Esophagus muscularis mucosa (tissue), 4 donors: ENCODE data around the gene BAG5. TPM values are rescaled to one million over a fixed set of nuclear protein-coding genes. Genes with fewer than 3 reads are reported as not detected.
"Not testable (repeated sequence)": the region's sequence is repeated elsewhere in the genome, so short reads cannot be mapped to it uniquely, and the experiment has no call there.

Experiments
- DNase-seq: peaks from one replicate; pipeline ENCODE4 v3.0.0-alpha.2; 2017; ENCODE audit errors: extremely low spot score
- H3K27ac ChIP-seq, 4 donors: fragments of 200-600 bp; sonication (generic); replicated peaks in 1 of 4; 1 replicate in 3 of 4; 2 replicates in 1 of 4; pipeline ENCODE4 v1.5.1; 2016 to 2019; ENCODE audit warnings: mild to moderate bottlenecking in 1 of 4
- H3K27me3 ChIP-seq, 4 donors: fragments of 200-600 bp; sonication (generic); one replicate each; pipeline versions ENCODE4 v1.5.1 to v1.6.0; 2016 to 2019
- H3K36me3 ChIP-seq, 4 donors: fragments of 200-600 bp; sonication (generic); one replicate each; pipeline ENCODE4 v1.5.1; 2016 to 2019
- H3K4me1 ChIP-seq, 4 donors: fragments of 200-600 bp; sonication (generic); one replicate each; pipeline ENCODE4 v1.5.1; 2016 to 2019
- H3K4me3 ChIP-seq, 4 donors: fragments of 200-600 bp; sonication (generic); 1 replicate in 2 of 4; 2 replicates in 2 of 4; pipeline ENCODE4 v1.5.1; 2016 to 2019; ENCODE audit warnings: mild to moderate bottlenecking in 4 of 4, moderate library complexity in 1 of 4
- H3K9me3 ChIP-seq, 4 donors: fragments of 200-600 bp; sonication (generic); 1 replicate in 3 of 4; 2 replicates in 1 of 4; pipeline ENCODE4 v1.5.1; 2016 to 2019
- EP300 ChIP-seq: sonication (generic); formaldehyde crosslinking; IDR thresholded peaks from one replicate; pipeline ENCODE4 v1.6.1; 2017; ENCODE audit warnings: antibody characterized with exemption
- POLR2A ChIP-seq: fragments of 450-650 bp; IDR thresholded peaks from one replicate; pipeline ENCODE4 v1.6.1; 2017; ENCODE audit warnings: antibody characterized with exemption, moderate library complexity, mild to moderate bottlenecking, low read depth
- POLR2AphosphoS5 ChIP-seq, 2 donors: sonication (generic); formaldehyde crosslinking; IDR thresholded peaks; one replicate each; pipeline ENCODE4 v1.6.1; 2017; ENCODE audit warnings: antibody characterized with exemption in 2 of 2
- WGBS: methylation state at CpG from one replicate; pipeline ENCODE4 v1.1.5; 2018; 5-methylcytosine and 5-hydroxymethylcytosine counted together
- intact Hi-C: fragments of 100-400 bp; cut with DNase I; formaldehyde crosslinking; loops from one replicate; pipeline ENCODE4 v1.15.1; 2023
- total RNA-seq, 4 donors: library from RNA; depleted of rRNA; stranded (reverse); fragments of >200 nt; gene quantifications; one replicate each; pipeline versions ENCODE4 v1.1.0 to v1.2.1, GENCODE V29; 2016
- TF ChIP-seq, protein P1 (sequence below), 3 experiments: fragments of 200-600 bp in 2 of 3; fragments of 450-650 bp in 1 of 3; sonication (generic) in 2 of 3; IDR thresholded peaks; one replicate each; pipeline ENCODE4 v1.5.1; 2017 to 2019; ENCODE audit warnings: antibody characterized with exemption in 3 of 3, mild to moderate bottlenecking in 2 of 3, moderate library complexity in 1 of 3

Gene BAG5
- total RNA-seq, 4 donors from 2014 or later: 27.4 to 34.7 (median 28.3) TPM

DNA sequence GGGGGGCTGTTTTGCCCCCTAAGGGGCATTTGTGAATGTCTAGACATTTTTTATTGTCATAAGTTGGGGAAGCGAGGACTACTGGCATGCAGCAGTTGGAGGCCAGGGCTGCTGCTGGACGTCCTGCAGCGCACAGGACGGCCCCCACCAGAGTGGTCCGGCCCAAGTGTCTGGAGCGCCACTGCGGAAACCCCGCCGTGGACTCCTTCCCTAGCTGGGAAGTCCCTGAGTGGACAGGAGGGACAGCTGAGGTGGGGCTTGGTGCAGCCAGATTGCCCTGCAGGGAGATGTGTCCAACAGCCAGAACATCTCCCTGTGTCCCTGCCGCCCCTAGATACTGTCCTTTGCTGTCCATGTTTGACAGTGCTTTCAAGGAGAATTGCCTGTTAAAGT lies 45.3 kb downstream of the BAG5 start:
- peaks cover 3 to 20% (median 17%) of the 10 kb centered on the region in 4 donors for H3K36me3 ChIP-seq
- peaks cover 0 to 8% (median 4%) of the 10 kb centered on the region in 4 donors for H3K27me3 ChIP-seq
- H3K4me1 ChIP-seq: peaks cover 52 to 69% (median 67%) of the 10 kb centered on the region in 4 donors
- peak overlapping the region; percentile 96 to 98 (median 97) for H3K27ac ChIP-seq
- no peaks in the 10 kb centered on the region for H3K9me3 ChIP-seq
- WGBS: 85% methylated on average over 10 of the region's 10 CpGs
- TF ChIP-seq EP300: no peak
- TF ChIP-seq POLR2A: no peak
- TF ChIP-seq, protein P1, sequence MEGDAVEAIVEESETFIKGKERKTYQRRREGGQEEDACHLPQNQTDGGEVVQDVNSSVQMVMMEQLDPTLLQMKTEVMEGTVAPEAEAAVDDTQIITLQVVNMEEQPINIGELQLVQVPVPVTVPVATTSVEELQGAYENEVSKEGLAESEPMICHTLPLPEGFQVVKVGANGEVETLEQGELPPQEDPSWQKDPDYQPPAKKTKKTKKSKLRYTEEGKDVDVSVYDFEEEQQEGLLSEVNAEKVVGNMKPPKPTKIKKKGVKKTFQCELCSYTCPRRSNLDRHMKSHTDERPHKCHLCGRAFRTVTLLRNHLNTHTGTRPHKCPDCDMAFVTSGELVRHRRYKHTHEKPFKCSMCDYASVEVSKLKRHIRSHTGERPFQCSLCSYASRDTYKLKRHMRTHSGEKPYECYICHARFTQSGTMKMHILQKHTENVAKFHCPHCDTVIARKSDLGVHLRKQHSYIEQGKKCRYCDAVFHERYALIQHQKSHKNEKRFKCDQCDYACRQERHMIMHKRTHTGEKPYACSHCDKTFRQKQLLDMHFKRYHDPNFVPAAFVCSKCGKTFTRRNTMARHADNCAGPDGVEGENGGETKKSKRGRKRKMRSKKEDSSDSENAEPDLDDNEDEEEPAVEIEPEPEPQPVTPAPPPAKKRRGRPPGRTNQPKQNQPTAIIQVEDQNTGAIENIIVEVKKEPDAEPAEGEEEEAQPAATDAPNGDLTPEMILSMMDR (IDR thresholded peaks at IDR 0.05): no peak
- no peak for TF ChIP-seq POLR2AphosphoS5 (IDR thresholded peaks at IDR 0.05)
- H3K4me3 ChIP-seq: no peak overlapping the region
- DNase-seq: no peak
- intact Hi-C loops: no loop called here

DNA sequence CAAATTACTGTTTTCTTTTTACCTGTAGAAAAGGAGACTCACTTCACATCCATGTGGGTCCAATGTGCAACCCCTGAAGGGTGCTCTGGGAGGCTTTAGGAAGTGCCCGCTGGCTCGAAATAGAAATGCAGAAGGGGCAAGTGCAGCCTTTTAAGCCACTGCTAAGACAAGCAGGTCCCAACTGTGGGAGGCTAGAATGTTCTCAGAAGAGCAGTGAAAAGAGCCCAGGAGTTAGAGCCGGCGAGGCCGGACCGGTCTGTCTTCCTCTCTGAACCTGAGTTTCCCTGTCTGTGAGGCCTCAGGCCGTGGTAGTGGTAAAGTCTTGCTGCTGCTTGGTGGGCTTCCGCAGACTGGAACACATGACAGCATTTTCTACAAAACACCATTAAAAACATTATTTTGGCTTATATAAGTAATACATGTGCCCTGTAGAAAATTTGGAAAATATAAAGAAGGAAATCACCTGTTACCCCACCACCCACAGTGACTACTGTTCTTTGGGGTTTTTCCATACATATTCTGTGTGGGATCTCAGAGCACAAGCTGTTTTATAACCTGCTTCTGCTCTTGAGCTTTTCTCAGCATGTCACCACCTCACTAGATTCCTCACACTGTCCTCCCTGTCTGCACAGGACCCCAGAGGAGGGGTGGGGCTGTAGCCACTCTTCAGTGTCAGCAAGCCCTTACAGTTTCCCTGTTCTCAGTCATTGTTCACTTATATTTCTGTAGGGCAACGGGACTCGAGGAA lies 45.9 kb downstream of the BAG5 start:
- no peak overlapping the region for H3K4me3 ChIP-seq
- TF ChIP-seq, protein P1 (IDR thresholded peaks at IDR 0.05): no peak
- TF ChIP-seq POLR2A: no peak
- TF ChIP-seq POLR2AphosphoS5 (IDR thresholded peaks at IDR 0.05): no peak
- TF ChIP-seq EP300: no peak
- no peak for DNase-seq
- peaks cover 46 to 64% (median 62%) of the 10 kb centered on the region in 4 donors for H3K4me1 ChIP-seq
- peaks cover 0 to 6% (median under 1%) of the 10 kb centered on the region in 4 donors for H3K27me3 ChIP-seq
- WGBS: 82% methylated on average over 10 of the region's 10 CpGs
- intact Hi-C loops: no loop called here
- no peaks in the 10 kb centered on the region for H3K9me3 ChIP-seq
- peak overlapping the region; percentile 96 to 98 (median 97) for H3K27ac ChIP-seq
- peaks cover 3 to 21% (median 17%) of the 10 kb centered on the region in 4 donors for H3K36me3 ChIP-seq

- no peak for DNase-seq
- peaks cover 0 to 34% (median 25%) of the 10 kb centered on the region in 4 donors for H3K36me3 ChIP-seq
- H3K4me3 ChIP-seq: no peak overlapping the region
- intact Hi-C loops: no loop called here
- H3K4me1 ChIP-seq: peaks cover 35 to 46% (median 45%) of the 10 kb centered on the region in 4 donors
- H3K27ac ChIP-seq: peak overlapping the region in 3 of 4 donors; percentile 13 to 49 (median 24)
- WGBS: 82% methylated on average over 13 of the region's 18 CpGs
- H3K9me3 ChIP-seq: no peaks in the 10 kb centered on the region
- no peaks in the 10 kb centered on the region for H3K27me3 ChIP-seq
- TF ChIP-seq POLR2A: no peak
Observed at GRCh38 chr14:103514596-103515421, 47.6 kb downstream of the BAG5 start.

DNA sequence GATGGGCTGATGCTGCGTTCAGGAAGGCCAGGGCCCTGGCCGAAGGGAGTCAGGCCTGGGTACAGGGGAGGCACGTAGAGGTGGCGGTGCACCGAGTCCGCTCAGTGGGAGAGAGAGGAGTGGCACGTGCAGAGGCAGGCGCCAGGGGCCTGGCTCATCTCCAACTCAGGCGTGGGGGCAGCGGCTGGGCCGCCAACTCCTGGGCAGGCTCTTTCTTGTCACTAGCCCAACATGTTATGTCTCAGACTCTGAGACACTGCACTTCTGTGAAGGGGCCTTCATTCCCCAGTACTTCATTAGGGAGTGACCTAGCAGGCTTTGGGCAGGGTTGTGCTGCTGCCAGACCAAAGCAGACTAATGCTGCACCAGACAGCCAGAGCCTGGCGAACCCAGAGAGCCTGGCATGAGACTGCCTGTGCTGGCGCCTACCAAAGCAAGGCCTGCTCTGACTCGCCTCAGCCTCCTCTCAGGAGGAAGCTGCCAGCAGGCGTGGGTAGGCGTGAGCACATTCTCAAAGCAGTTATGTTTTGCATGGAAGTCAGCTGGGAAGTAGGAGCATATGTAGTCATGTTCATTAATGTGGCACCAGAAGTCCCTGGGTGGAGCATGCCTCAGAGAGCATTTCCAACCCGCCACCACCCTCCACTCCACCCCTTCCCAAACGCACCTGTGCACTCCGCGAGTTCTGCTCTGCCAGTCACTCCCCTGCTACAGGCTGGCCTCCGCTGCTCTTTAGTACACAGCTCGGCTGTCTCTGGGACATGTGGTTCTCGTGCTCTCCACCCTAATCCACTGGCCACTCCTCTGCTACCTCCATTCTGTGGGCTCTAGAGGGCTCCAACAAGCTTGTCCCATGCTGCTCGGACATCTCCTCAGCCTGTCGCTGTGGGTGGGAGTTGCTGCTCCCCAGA lies 49.5 kb downstream of the BAG5 start:
- Histone ChIP-seq H3K27me3 (no peaks in the 10 kb centered on the region), H3K27ac (peak overlapping the region; percentile 71 to 84 (median 84)), H3K4me3 (no peak overlapping the region), H3K4me1 (peaks cover 17 to 27% (median 26%) of the 10 kb centered on the region in 4 donors), H3K36me3 (peaks cover 0 to 48% (median 35%) of the 10 kb centered on the region in 4 donors), H3K9me3 (no peaks in the 10 kb centered on the region)
- intact Hi-C loops: no loop called here
- TF ChIP-seq POLR2AphosphoS5 (IDR thresholded peaks at IDR 0.05): peak; percentile 33 to 54
- no peak for TF ChIP-seq POLR2A
- DNase-seq: no peak
- WGBS: 49% methylated on average over 21 of the region's 25 CpGs

DNA sequence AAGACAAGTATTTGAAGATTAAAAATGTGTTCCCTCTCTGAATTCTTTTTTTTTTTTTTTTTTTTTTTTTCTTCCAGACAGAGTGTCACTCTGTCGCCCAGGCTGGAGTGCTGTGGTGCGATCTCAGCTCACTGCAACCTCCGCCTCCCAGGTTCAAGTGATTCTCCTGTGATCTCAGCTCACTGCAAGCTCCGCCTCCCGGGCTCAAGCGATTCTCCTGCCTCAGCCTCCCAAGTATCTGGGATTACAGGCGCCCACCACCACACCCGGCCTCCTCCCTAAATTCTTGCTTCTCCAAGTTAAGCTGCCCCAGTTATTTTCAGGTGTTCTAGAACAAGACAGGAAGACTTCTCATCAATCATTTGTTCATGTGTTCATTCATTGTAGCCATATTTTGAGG lies 50.3 kb downstream of the BAG5 start:
- H3K4me3 ChIP-seq, intact Hi-C loops, H3K27me3 ChIP-seq, DNase-seq, H3K9me3 ChIP-seq: not testable (repeated sequence)
- peaks cover 0 to 55% (median 38%) of the 10 kb centered on the region in 4 donors for H3K36me3 ChIP-seq
- WGBS: 94% methylated on average over 8 of the region's 8 CpGs
- H3K4me1 ChIP-seq: peaks cover 14 to 22% (median 21%) of the 10 kb centered on the region in 4 donors
- H3K27ac ChIP-seq: peak overlapping the region; percentile 71 to 84 (median 84)
